H9 (cell line): ENCODE data around the gene SPECC1. TPM values are rescaled to one million over a fixed set of nuclear protein-coding genes. Genes with fewer than 3 reads are reported as not detected.

ENCODE experiments used
- DNase-seq: peaks from one replicate; pipeline ENCODE4 v3.0.0-alpha.2; 2017
- H2AFZ ChIP-seq: one replicate; pipeline ENCODE4 v1.6.1; 2013; ENCODE audit warnings: mild to moderate bottlenecking, low read length, control low read depth, moderate library complexity
- H2AK5ac ChIP-seq: 2 replicates; pipeline ENCODE4 v1.6.1; 2013; ENCODE audit warnings: low read length, control low read depth, mixed read lengths; ENCODE audit not compliant: insufficient read length
- H2BK120ac ChIP-seq: one replicate; pipeline ENCODE4 v1.6.1; 2013; ENCODE audit warnings: low read depth, mild to moderate bottlenecking, low read length, control low read depth, inconsistent platforms; ENCODE audit not compliant: poor library complexity, severe bottlenecking
- H2BK12ac ChIP-seq: 2 replicates; pipeline ENCODE4 v1.6.1; 2013; ENCODE audit warnings: low read length, control low read depth, mixed read lengths, low read depth; ENCODE audit not compliant: insufficient read length
- H2BK15ac ChIP-seq: 2 replicates; pipeline ENCODE4 v1.6.1; 2013; ENCODE audit warnings: low read depth, low read length, control low read depth
- H2BK20ac ChIP-seq: one replicate; pipeline ENCODE4 v1.6.1; 2013; ENCODE audit warnings: low read depth, mild to moderate bottlenecking, low read length, control low read depth, inconsistent platforms; ENCODE audit not compliant: poor library complexity, severe bottlenecking
- H2BK5ac ChIP-seq: 2 replicates; pipeline ENCODE4 v1.6.1; 2013; ENCODE audit warnings: low read length, control low read depth, mixed read lengths; ENCODE audit not compliant: insufficient read length
- H3K14ac ChIP-seq: 2 replicates; pipeline ENCODE4 v1.6.1; 2013; ENCODE audit warnings: low read length, control low read depth; ENCODE audit not compliant: insufficient read depth
- H3K18ac ChIP-seq: 2 replicates; pipeline ENCODE4 v1.6.1; 2013; ENCODE audit warnings: low read depth, mild to moderate bottlenecking, mixed read lengths, low read length, control low read depth; ENCODE audit not compliant: insufficient read length
- H3K23ac ChIP-seq: 2 replicates; pipeline ENCODE4 v1.6.1; 2013; ENCODE audit warnings: low read length, control low read depth, mixed read lengths, low read depth; ENCODE audit not compliant: insufficient read length
- H3K23me2 ChIP-seq: 2 replicates; pipeline ENCODE4 v1.6.1; 2013; ENCODE audit warnings: low read depth, mild to moderate bottlenecking, mixed read lengths, low read length, control low read depth; ENCODE audit not compliant: insufficient read length, poor library complexity, severe bottlenecking
- H3K27ac ChIP-seq: 2 replicates; pipeline ENCODE4 v1.5.1; 2013; ENCODE audit warnings: low read length, control low read depth, mixed read lengths, low read depth; ENCODE audit not compliant: insufficient read length
- H3K27me3 ChIP-seq: 2 replicates; pipeline ENCODE4 v1.6.1; 2013; ENCODE audit warnings: low read length, control low read depth, inconsistent platforms; ENCODE audit not compliant: insufficient read depth
- H3K4ac ChIP-seq: 2 replicates; pipeline ENCODE4 v1.6.1; 2013; ENCODE audit warnings: low read depth, mild to moderate bottlenecking, control low read depth, inconsistent platforms, low read length, moderate library complexity
- H3K4me1 ChIP-seq: 2 replicates; pipeline ENCODE4 v1.6.1; 2013; ENCODE audit warnings: low read length, control low read depth, inconsistent platforms; ENCODE audit not compliant: insufficient read depth
- H3K4me2 ChIP-seq: 2 replicates; pipeline ENCODE4 v1.6.1; 2013; ENCODE audit warnings: low read length, control low read depth, mixed read lengths; ENCODE audit not compliant: insufficient read length, insufficient read depth
- H3K56ac ChIP-seq: 2 replicates; pipeline ENCODE4 v1.6.1; 2013; ENCODE audit warnings: low read depth, mild to moderate bottlenecking, mixed read lengths, low read length, control low read depth; ENCODE audit not compliant: insufficient read length
- H3K79me1 ChIP-seq: 2 replicates; pipeline ENCODE4 v1.6.1; 2013; ENCODE audit warnings: low read depth, mild to moderate bottlenecking, moderate library complexity, low read length, control low read depth, inconsistent platforms; ENCODE audit not compliant: insufficient read depth, poor library complexity, severe bottlenecking
- H3K79me2 ChIP-seq: 2 replicates; pipeline ENCODE4 v1.6.1; 2013; ENCODE audit warnings: low read length, control low read depth, inconsistent platforms; ENCODE audit not compliant: insufficient read depth
- H3K9ac ChIP-seq: 2 replicates; pipeline ENCODE4 v1.6.1; 2013; ENCODE audit warnings: low read length, control low read depth, mixed read lengths; ENCODE audit not compliant: insufficient read length; ENCODE audit errors: extremely low read depth
- H3K9me3 ChIP-seq: one replicate; pipeline ENCODE4 v1.6.1; 2013; ENCODE audit warnings: low read depth, low read length, inconsistent platforms; ENCODE audit not compliant: control insufficient read depth
- H3T11ph ChIP-seq: one replicate; pipeline ENCODE4 v1.6.1; 2013; ENCODE audit warnings: mild to moderate bottlenecking, low read length, control low read depth, inconsistent platforms
- H4K20me1 ChIP-seq: one replicate; pipeline ENCODE4 v1.6.1; 2013; ENCODE audit not compliant: control insufficient read depth, insufficient read length, insufficient read depth
- H4K5ac ChIP-seq: 2 replicates; pipeline ENCODE4 v1.6.1; 2013; ENCODE audit warnings: low read depth, mild to moderate bottlenecking, mixed read lengths, low read length, control low read depth; ENCODE audit not compliant: insufficient read length
- H4K8ac ChIP-seq: replicated peaks from 2 replicates; pipeline ENCODE4 v1.6.1; 2013; ENCODE audit warnings: low read length, control low read depth, mixed read lengths, low read depth; ENCODE audit not compliant: insufficient read length
- H4K91ac ChIP-seq: 2 replicates; pipeline ENCODE4 v1.6.1; 2013; ENCODE audit warnings: low read depth, mild to moderate bottlenecking, moderate library complexity, mixed read lengths, low read length, control low read depth; ENCODE audit not compliant: insufficient read length
- H3K27ac Mint-ChIP-seq, 3 experiments: 2 replicates in 2 of 3; 3 replicates in 1 of 3; pipeline ENCODE4 v1.8.0; 2020 to 2021; ENCODE audit warnings: mixed read lengths in 3 of 3, mild to moderate bottlenecking in 1 of 3, moderate library complexity in 1 of 3
- H3K27me3 Mint-ChIP-seq: 2 replicates; pipeline ENCODE4 v1.8.0; 2021; ENCODE audit warnings: low read depth, mild to moderate bottlenecking, moderate library complexity, mixed read lengths
- H3K36me3 Mint-ChIP-seq, 3 experiments: 2 replicates in 2 of 3; 3 replicates in 1 of 3; pipeline ENCODE4 v1.8.0; 2020 to 2021; ENCODE audit warnings: low read depth in 3 of 3, mixed read lengths in 3 of 3; ENCODE audit not compliant: insufficient read depth in 1 of 3
- H3K4me1 Mint-ChIP-seq, 2 experiments: 2 replicates each; pipeline ENCODE4 v1.8.0; 2020; ENCODE audit warnings: mixed read lengths in 2 of 2
- H3K4me3 Mint-ChIP-seq, 2 experiments: 2 replicates in 1 of 2; 3 replicates in 1 of 2; pipeline ENCODE4 v1.8.0; 2020 to 2021; ENCODE audit warnings: mild to moderate bottlenecking in 2 of 2, mixed read lengths in 2 of 2, moderate library complexity in 1 of 2
- H3K9me3 Mint-ChIP-seq, 2 experiments: 2 replicates in 1 of 2; 3 replicates in 1 of 2; pipeline ENCODE4 v1.8.0; 2020; ENCODE audit warnings: mild to moderate bottlenecking in 2 of 2, mixed read lengths in 2 of 2, moderate library complexity in 1 of 2
- WGBS: extraction: QIAGEN DNeasy Blood & Tissue Kit; methylation state at CpG from one replicate; pipeline ENCODE4 v1.1.7; 2013; ENCODE audit warnings: missing lambda C conversion rate, low lambda C conversion rate, mixed read lengths; ENCODE audit not compliant: insufficient read length; ENCODE audit errors: extremely low coverage; 5-methylcytosine and 5-hydroxymethylcytosine counted together
- total RNA-seq: library from RNA; stranded (reverse); gene quantifications from 2 replicates; pipeline ENCODE4 v1.2.1, GENCODE V29; 2021
- TF ChIP-seq, protein P1 (sequence below): fragments of 200-600 bp; sonication (generic); conservative IDR thresholded peaks from 3 replicates; pipeline ENCODE4 v1.8.0; 2021; ENCODE audit warnings: antibody characterized with exemption, mild to moderate bottlenecking

Gene SPECC1
- total RNA-seq, 1 experiment from 2014 or later = 65.7 TPM

DNA sequence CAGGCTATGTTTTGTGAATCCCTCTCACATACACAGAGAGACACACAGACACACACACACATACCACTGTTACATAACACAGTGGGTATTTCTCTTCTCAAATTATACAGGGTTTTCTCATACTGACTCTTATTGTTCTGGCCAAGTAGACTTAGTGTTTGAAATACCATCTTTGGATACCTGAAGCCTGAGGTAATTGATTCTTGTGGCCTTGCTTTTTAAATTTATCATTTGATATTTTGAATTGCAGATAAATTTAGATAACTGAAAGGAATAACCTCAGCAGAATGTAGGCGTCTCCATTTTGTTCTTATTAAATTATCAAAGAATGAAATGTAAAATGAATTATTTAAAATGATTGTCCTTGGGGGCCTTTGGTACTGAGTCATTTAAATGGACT, 234.4 kb downstream of the SPECC1 start:
- H2BK120ac ChIP-seq = no peak overlapping the region
- H3K27ac ChIP-seq = no peak overlapping the region
- Mint-ChIP-seq H3K27me3 (no peaks in the 10 kb centered on the region), H3K4me1 (no peaks in the 10 kb centered on the region), H3K27ac (no peak overlapping the region), H3K9me3 (no peaks in the 10 kb centered on the region), H3K4me3 (no peak overlapping the region), H3K36me3 (peaks cover 28 to 33% (median 30%) of the 10 kb centered on the region in 3 experiments)
- H3K79me1 ChIP-seq = no peaks in the 10 kb centered on the region
- no peaks in the 10 kb centered on the region for H3K4me1 ChIP-seq
- H3K23ac ChIP-seq = no peak overlapping the region
- H2BK15ac ChIP-seq = no peak overlapping the region
- no peaks in the 10 kb centered on the region for H3K79me2 ChIP-seq
- H3K14ac ChIP-seq = no peak overlapping the region
- H3K4me2 ChIP-seq = no peak overlapping the region
- no peak overlapping the region for H2BK20ac ChIP-seq
- no peaks in the 10 kb centered on the region for H3K23me2 ChIP-seq
- H3K18ac ChIP-seq = no peak overlapping the region
- no peak overlapping the region for H2AFZ ChIP-seq
- H3K56ac ChIP-seq = no peak overlapping the region
- H3K27me3 ChIP-seq = no peaks in the 10 kb centered on the region
- H2BK12ac ChIP-seq = no peak overlapping the region
- H3K9me3 ChIP-seq = no peaks in the 10 kb centered on the region
- no peak overlapping the region for H4K8ac ChIP-seq
- no peak overlapping the region for H3K9ac ChIP-seq
- H2BK5ac ChIP-seq = no peak overlapping the region
- no peak overlapping the region for H4K5ac ChIP-seq
- no peaks in the 10 kb centered on the region for H4K20me1 ChIP-seq
- no peak overlapping the region for H2AK5ac ChIP-seq
- no peak overlapping the region for H3T11ph ChIP-seq
- no CpG with 5 or more reads among the region's 1 CpG for WGBS
- TF ChIP-seq, protein P1, sequence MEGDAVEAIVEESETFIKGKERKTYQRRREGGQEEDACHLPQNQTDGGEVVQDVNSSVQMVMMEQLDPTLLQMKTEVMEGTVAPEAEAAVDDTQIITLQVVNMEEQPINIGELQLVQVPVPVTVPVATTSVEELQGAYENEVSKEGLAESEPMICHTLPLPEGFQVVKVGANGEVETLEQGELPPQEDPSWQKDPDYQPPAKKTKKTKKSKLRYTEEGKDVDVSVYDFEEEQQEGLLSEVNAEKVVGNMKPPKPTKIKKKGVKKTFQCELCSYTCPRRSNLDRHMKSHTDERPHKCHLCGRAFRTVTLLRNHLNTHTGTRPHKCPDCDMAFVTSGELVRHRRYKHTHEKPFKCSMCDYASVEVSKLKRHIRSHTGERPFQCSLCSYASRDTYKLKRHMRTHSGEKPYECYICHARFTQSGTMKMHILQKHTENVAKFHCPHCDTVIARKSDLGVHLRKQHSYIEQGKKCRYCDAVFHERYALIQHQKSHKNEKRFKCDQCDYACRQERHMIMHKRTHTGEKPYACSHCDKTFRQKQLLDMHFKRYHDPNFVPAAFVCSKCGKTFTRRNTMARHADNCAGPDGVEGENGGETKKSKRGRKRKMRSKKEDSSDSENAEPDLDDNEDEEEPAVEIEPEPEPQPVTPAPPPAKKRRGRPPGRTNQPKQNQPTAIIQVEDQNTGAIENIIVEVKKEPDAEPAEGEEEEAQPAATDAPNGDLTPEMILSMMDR = no peak
- H4K91ac ChIP-seq = no peak overlapping the region
- DNase-seq = no peak
- H3K4ac ChIP-seq = no peak overlapping the region
